Measurements from ENCODE around the gene PGF. TPM values are rescaled to one million over a fixed set of nuclear protein-coding genes. Genes with fewer than 3 reads are reported as not detected.
A peak's percentile ranks its signal among the peaks of the same experiment; 100 is the strongest.

The PGF gene
- polyA plus RNA-seq, 3 donors, result 0.03 TPM; not detected in 2

GRCh38 chr14:74936151-74936550 is 19.2 kb downstream of the PGF start:
- TF ChIP-seq, protein P1, sequence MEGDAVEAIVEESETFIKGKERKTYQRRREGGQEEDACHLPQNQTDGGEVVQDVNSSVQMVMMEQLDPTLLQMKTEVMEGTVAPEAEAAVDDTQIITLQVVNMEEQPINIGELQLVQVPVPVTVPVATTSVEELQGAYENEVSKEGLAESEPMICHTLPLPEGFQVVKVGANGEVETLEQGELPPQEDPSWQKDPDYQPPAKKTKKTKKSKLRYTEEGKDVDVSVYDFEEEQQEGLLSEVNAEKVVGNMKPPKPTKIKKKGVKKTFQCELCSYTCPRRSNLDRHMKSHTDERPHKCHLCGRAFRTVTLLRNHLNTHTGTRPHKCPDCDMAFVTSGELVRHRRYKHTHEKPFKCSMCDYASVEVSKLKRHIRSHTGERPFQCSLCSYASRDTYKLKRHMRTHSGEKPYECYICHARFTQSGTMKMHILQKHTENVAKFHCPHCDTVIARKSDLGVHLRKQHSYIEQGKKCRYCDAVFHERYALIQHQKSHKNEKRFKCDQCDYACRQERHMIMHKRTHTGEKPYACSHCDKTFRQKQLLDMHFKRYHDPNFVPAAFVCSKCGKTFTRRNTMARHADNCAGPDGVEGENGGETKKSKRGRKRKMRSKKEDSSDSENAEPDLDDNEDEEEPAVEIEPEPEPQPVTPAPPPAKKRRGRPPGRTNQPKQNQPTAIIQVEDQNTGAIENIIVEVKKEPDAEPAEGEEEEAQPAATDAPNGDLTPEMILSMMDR (IDR thresholded peaks at IDR 0.05), result no peak
- intact Hi-C loops (cut with micrococcal nuclease), result no loop called here
- no peak overlapping the region for H3K4me3 ChIP-seq (replicated peaks in 1 of 3; ENCODE audit: low read depth in 2 of 3, low read length in 3 of 3)
- Mint-ChIP-seq H3K4me1 (peaks cover 43% of the 10 kb centered on the region), H3K27me3 (ENCODE audit: low read depth in 3 of 3) (peaks cover 4 to 9% (median 5%) of the 10 kb centered on the region in 3 donors), H3K4me3 (no peak overlapping the region), H3K36me3 (no peaks in the 10 kb centered on the region), H3K9me3 (peaks cover 0 to 5% (median 1%) of the 10 kb centered on the region in 7 donors), H3K27ac (peak overlapping the region in 1 of 7 donors; percentile 36)
- no peak overlapping the region for H2AFZ ChIP-seq (ENCODE audit: insufficient read depth, low read depth, low read length, poor library complexity, severe bottlenecking)
- H3K4me2 ChIP-seq (replicated peaks; ENCODE audit: extremely low read depth, low read length, poor library complexity, severe bottlenecking), result no peak overlapping the region
- H4K20me1 ChIP-seq (ENCODE audit: insufficient read depth, low read length), result no peaks in the 10 kb centered on the region
- no peaks in the 10 kb centered on the region for H3K27me3 ChIP-seq (ENCODE audit: control insufficient read depth in 2 of 2, insufficient read depth in 2 of 2, low read length in 2 of 2)
- H3K9me3 ChIP-seq (replicated peaks in 1 of 2; ENCODE audit: control insufficient read depth in 1 of 2, insufficient read depth in 1 of 2, low read length in 2 of 2), result no peaks in the 10 kb centered on the region
- no peak overlapping the region for H3K9ac ChIP-seq (ENCODE audit: insufficient read depth, low read length, poor library complexity, severe bottlenecking)
- 99% methylated on average over 8 of the region's 11 CpGs for WGBS (ENCODE audit: insufficient coverage)
- no peaks in the 10 kb centered on the region for H3K79me2 ChIP-seq (ENCODE audit: insufficient read depth, low read length)
- H3K27ac ChIP-seq (ENCODE audit: low read depth in 1 of 2, low read length in 2 of 2), result no peak overlapping the region
- H3K4me1 ChIP-seq (ENCODE audit: control insufficient read depth in 1 of 2, insufficient read depth in 2 of 2, low read length in 2 of 2), result peaks cover 31 to 36% of the 10 kb centered on the region in 2 donors
- no peaks in the 10 kb centered on the region for H3K36me3 ChIP-seq (replicated peaks in 1 of 2; ENCODE audit: control insufficient read depth in 1 of 2, insufficient read depth in 2 of 2, low read length in 2 of 2)
- no peak for DNase-seq

GRCh38 chr14:74935360-74935680 is 20.1 kb downstream of the PGF start:
- no peak overlapping the region for H3K27ac Mint-ChIP-seq
- DNase-seq, result no peak
- Histone ChIP-seq H3K9me3 (replicated peaks in 1 of 2; ENCODE audit: control insufficient read depth in 1 of 2, insufficient read depth in 1 of 2, low read length in 2 of 2) (no peaks in the 10 kb centered on the region), H3K79me2 (ENCODE audit: insufficient read depth, low read length) (no peaks in the 10 kb centered on the region), H3K36me3 (replicated peaks in 1 of 2; ENCODE audit: control insufficient read depth in 1 of 2, insufficient read depth in 2 of 2, low read length in 2 of 2) (no peaks in the 10 kb centered on the region), H4K20me1 (ENCODE audit: insufficient read depth, low read length) (no peaks in the 10 kb centered on the region), H3K27me3 (ENCODE audit: control insufficient read depth in 2 of 2, insufficient read depth in 2 of 2, low read length in 2 of 2) (no peaks in the 10 kb centered on the region), H3K4me3 (replicated peaks in 1 of 3; ENCODE audit: low read depth in 2 of 3, low read length in 3 of 3) (no peak overlapping the region), H3K9ac (ENCODE audit: insufficient read depth, low read length, poor library complexity, severe bottlenecking) (no peak overlapping the region), H3K4me2 (replicated peaks; ENCODE audit: extremely low read depth, low read length, poor library complexity, severe bottlenecking) (no peak overlapping the region), H3K27ac (ENCODE audit: low read depth in 1 of 2, low read length in 2 of 2) (no peak overlapping the region), H2AFZ (ENCODE audit: insufficient read depth, low read depth, low read length, poor library complexity, severe bottlenecking) (no peak overlapping the region), H3K4me1 (ENCODE audit: control insufficient read depth in 1 of 2, insufficient read depth in 2 of 2, low read length in 2 of 2) (peaks cover 23 to 28% of the 10 kb centered on the region in 2 donors)
- H3K36me3 Mint-ChIP-seq, result no peaks in the 10 kb centered on the region
- peaks cover 34% of the 10 kb centered on the region for H3K4me1 Mint-ChIP-seq
- intact Hi-C loops (cut with micrococcal nuclease), result no loop called here
- H3K4me3 Mint-ChIP-seq, result no peak overlapping the region
- WGBS (ENCODE audit: insufficient coverage), result no CpG with 5 or more reads among the region's 9 CpGs
- H3K27me3 Mint-ChIP-seq (ENCODE audit: low read depth in 3 of 3), result peaks cover 4 to 7% (median 5%) of the 10 kb centered on the region in 3 donors
- TF ChIP-seq, protein P1 (IDR thresholded peaks at IDR 0.05), result no peak
- H3K9me3 Mint-ChIP-seq, result peaks cover 0 to 5% (median 1%) of the 10 kb centered on the region in 7 donors
